MM.1S (cell line): ENCODE measurements around the gene LHX4.

Experiments
- DNase-seq: peaks from one replicate; pipeline ENCODE4 v3.0.0-alpha.2; 2015
- H2AFZ ChIP-seq: fragments of 300-600 bp; sonication (generic); 2 replicates; pipeline ENCODE4 v1.6.0; 2016; ENCODE audit warnings: antibody characterized with exemption, low read length
- H3F3A ChIP-seq: fragments of 300-600 bp; sonication (generic); 2 replicates; pipeline ENCODE4 v1.6.1; 2016; ENCODE audit warnings: mild to moderate bottlenecking, antibody characterized with exemption, low read length, moderate library complexity, mixed read lengths; ENCODE audit not compliant: insufficient read depth
- H3K27ac ChIP-seq: fragments of 300-600 bp; sonication (generic); 2 replicates; pipeline ENCODE4 v1.5.1; 2016; ENCODE audit warnings: mild to moderate bottlenecking, low read length
- H3K27me3 ChIP-seq: fragments of 300-600 bp; sonication (generic); replicated peaks from 2 replicates; pipeline ENCODE4 v1.6.0; 2016; ENCODE audit warnings: low read length; ENCODE audit not compliant: insufficient read depth
- H3K36me3 ChIP-seq: fragments of 300-600 bp; sonication (generic); replicated peaks from 2 replicates; pipeline ENCODE4 v1.6.1; 2016; ENCODE audit warnings: mild to moderate bottlenecking, low read length, mixed read lengths; ENCODE audit not compliant: insufficient read depth
- H3K4me1 ChIP-seq: fragments of 300-600 bp; sonication (generic); 2 replicates; pipeline ENCODE4 v1.6.1; 2016; ENCODE audit warnings: low read length, mixed read lengths
- H3K4me2 ChIP-seq: fragments of 300-600 bp; sonication (generic); 2 replicates; pipeline ENCODE4 v1.6.0; 2016; ENCODE audit warnings: low read depth, low read length
- H3K4me3 ChIP-seq: fragments of 300-600 bp; sonication (generic); 2 replicates; pipeline ENCODE4 v1.5.1; 2016; ENCODE audit warnings: low read length, mixed read lengths
- H3K79me2 ChIP-seq: fragments of 300-600 bp; sonication (generic); 2 replicates; pipeline ENCODE4 v1.6.1; 2016; ENCODE audit warnings: mixed run types, low read length, mixed read lengths
- H3K9ac ChIP-seq: fragments of 300-600 bp; sonication (generic); 2 replicates; pipeline ENCODE4 v1.6.1; 2016; ENCODE audit warnings: low read length, mixed read lengths
- H3K9me2 ChIP-seq: fragments of 300-600 bp; sonication (generic); replicated peaks from 2 replicates; pipeline ENCODE4 v1.6.1; 2016; ENCODE audit warnings: mild to moderate bottlenecking, low read length, mixed read lengths; ENCODE audit not compliant: insufficient read depth
- H3K9me3 ChIP-seq: fragments of 300-600 bp; sonication (generic); replicated peaks from 2 replicates; pipeline ENCODE4 v1.6.1; 2016; ENCODE audit warnings: mild to moderate bottlenecking, low read length, mixed read lengths; ENCODE audit not compliant: insufficient read depth
- H4K20me1 ChIP-seq: fragments of 300-600 bp; sonication (generic); 2 replicates; pipeline ENCODE4 v1.6.1; 2016; ENCODE audit warnings: mild to moderate bottlenecking, low read length, moderate library complexity, mixed read lengths; ENCODE audit not compliant: insufficient read depth
- EZH2 ChIP-seq: fragments of 300-600 bp; sonication (generic); optimal IDR thresholded peaks from 2 replicates; pipeline ENCODE3; 2017; ENCODE audit warnings: low read depth, mild to moderate bottlenecking, antibody characterized with exemption, low read length, mixed read lengths
- EZH2phosphoT487 ChIP-seq: fragments of 300-600 bp; sonication (generic); IDR thresholded peaks from 2 replicates; pipeline ENCODE4 v1.6.1; 2018; ENCODE audit warnings: antibody characterized with exemption, low read length
- TF ChIP-seq, protein P1 (sequence below): fragments of 300-600 bp; sonication (generic); IDR thresholded peaks from 2 replicates; pipeline ENCODE4 v1.5.1; 2016; ENCODE audit warnings: antibody characterized with exemption, low read length, mixed read lengths

Gene LHX4

DNA sequence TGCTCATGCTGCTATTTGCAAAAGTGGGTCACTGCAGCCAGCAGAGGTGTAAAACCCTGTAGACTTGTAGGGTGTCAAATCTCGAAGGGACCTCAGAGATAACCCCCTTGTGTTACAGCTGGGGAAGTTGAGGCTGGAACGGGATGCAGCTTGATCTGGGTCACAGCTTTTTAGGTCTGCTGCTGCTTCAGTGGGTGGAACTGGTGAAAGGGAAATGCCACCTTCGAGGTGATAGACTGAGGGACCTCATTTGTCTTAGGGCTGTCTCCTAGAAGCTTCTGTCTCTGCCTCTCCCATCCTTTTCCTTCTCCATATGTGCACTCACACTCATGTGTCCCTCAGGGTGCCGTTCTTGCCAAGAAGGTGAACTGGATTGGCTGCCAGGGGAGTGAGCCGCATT is 40.0 kb upstream of the LHX4 start:
- Histone ChIP-seq H2AFZ (no peak overlapping the region), H4K20me1 (no peaks in the 10 kb centered on the region), H3K9me2 (no peaks in the 10 kb centered on the region), H3K4me1 (no peaks in the 10 kb centered on the region), H3K79me2 (no peaks in the 10 kb centered on the region), H3K9me3 (no peaks in the 10 kb centered on the region), H3K27ac (no peak overlapping the region), H3F3A (no peaks in the 10 kb centered on the region), H3K36me3 (no peaks in the 10 kb centered on the region), H3K27me3 (no peaks in the 10 kb centered on the region), H3K9ac (no peak overlapping the region), H3K4me2 (no peak overlapping the region), H3K4me3 (no peak overlapping the region)
- no peak for TF ChIP-seq EZH2phosphoT487
- no peak for TF ChIP-seq EZH2
- TF ChIP-seq, protein P1, sequence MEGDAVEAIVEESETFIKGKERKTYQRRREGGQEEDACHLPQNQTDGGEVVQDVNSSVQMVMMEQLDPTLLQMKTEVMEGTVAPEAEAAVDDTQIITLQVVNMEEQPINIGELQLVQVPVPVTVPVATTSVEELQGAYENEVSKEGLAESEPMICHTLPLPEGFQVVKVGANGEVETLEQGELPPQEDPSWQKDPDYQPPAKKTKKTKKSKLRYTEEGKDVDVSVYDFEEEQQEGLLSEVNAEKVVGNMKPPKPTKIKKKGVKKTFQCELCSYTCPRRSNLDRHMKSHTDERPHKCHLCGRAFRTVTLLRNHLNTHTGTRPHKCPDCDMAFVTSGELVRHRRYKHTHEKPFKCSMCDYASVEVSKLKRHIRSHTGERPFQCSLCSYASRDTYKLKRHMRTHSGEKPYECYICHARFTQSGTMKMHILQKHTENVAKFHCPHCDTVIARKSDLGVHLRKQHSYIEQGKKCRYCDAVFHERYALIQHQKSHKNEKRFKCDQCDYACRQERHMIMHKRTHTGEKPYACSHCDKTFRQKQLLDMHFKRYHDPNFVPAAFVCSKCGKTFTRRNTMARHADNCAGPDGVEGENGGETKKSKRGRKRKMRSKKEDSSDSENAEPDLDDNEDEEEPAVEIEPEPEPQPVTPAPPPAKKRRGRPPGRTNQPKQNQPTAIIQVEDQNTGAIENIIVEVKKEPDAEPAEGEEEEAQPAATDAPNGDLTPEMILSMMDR: no peak
- DNase-seq: no peak

DNA sequence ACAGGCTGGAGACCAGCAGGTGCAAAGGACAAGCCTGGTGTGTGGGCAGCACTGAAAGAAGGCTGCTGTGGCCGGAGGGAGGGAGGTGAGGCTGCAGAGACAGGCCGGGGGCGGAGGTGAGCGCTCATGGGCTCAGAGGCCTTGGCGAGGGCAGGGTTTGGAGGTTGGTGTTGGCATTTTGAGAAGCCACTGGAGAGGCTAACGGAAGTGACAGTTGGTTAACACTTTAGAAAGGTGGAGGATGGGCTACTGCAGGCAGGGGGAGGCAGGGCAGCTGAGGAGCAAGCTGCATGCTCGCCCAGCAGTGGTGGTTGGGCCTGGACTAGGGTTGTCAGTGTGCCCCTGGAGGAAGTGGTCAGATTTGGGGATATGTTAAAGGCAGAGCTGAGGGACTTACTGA is 37.9 kb upstream of the LHX4 start:
- TF ChIP-seq, protein P1: no peak
- TF ChIP-seq EZH2: no peak
- no peak for TF ChIP-seq EZH2phosphoT487
- H3K4me2 ChIP-seq: no peak overlapping the region

DNA sequence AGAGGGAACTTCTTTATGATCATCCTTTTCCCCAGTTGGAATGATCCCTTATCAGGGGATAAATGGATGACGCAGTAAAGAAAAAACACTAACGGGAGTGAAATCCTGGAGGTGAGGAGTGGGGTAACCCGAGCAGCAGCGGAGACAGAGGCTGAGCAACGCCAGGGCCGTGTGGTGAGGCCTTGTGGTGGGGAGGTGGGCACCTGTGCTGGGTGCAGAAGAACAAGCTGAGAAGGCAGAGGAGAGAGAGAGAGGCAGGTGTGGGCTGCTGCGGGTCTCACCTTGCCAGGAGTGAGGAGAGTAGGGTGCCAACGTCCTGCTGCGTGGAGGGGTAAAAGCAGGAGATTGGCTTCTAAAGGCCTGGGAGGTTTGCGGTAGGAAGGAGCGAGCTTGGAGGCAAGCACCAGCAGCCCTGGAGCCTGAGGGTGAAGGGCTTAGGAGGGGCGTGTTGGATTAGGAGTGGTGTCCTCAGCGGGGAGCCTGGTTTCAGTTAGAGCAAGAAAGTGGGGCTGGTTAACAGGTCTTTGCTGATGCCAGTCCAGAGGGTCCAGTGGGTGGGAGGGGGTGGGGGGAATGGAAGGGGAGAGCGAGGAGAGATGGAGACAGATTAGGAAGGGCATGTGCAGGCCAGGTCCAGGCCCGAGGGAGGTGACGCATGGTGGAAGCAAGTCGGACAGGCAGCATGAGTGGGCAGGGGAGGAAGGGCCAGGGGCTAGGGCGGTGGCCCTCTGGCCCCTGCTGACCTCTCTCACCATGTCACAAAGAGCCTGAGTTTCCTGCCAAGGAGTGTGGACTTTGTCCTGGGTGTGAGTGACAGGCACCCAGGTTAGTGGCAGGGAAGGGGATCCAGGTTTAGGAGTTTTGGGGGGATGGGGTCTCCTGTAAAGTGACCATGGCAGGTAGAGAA is 36.7 kb upstream of the LHX4 start:
- Histone ChIP-seq H3K9me2 (no peaks in the 10 kb centered on the region), H2AFZ (no peak overlapping the region), H3K4me2 (no peak overlapping the region), H3K4me3 (no peak overlapping the region), H3K9ac (no peak overlapping the region), H3K27me3 (no peaks in the 10 kb centered on the region), H3K9me3 (no peaks in the 10 kb centered on the region), H3K27ac (no peak overlapping the region), H3K4me1 (no peaks in the 10 kb centered on the region), H4K20me1 (no peaks in the 10 kb centered on the region), H3K36me3 (no peaks in the 10 kb centered on the region), H3K79me2 (no peaks in the 10 kb centered on the region), H3F3A (no peaks in the 10 kb centered on the region)
- TF ChIP-seq, protein P1: no peak
- TF ChIP-seq EZH2phosphoT487 (no peak), EZH2 (no peak)
- DNase-seq: no peak

More for the DNA sequence above, 37.9 kb upstream of the LHX4 start:
- Histone ChIP-seq H3K4me3 (no peak overlapping the region), H3F3A (no peaks in the 10 kb centered on the region), H3K79me2 (no peaks in the 10 kb centered on the region), H2AFZ (no peak overlapping the region), H3K9ac (no peak overlapping the region), H3K4me1 (no peaks in the 10 kb centered on the region), H3K36me3 (no peaks in the 10 kb centered on the region), H3K9me2 (no peaks in the 10 kb centered on the region), H3K27me3 (no peaks in the 10 kb centered on the region), H4K20me1 (no peaks in the 10 kb centered on the region), H3K27ac (no peak overlapping the region), H3K9me3 (no peaks in the 10 kb centered on the region)
- DNase-seq: no peak
